OCI-M2 (cell line): ENCODE results near the gene CBARP.
"Not testable (repeated sequence)": the region's sequence is repeated elsewhere in the genome, so short reads cannot be mapped to it uniquely, and the experiment has no call there.

Experiments
- DNase-seq: peaks from one replicate; lab custom pipeline; 2025; ENCODE audit not compliant: unreplicated experiment; lab: John Stamatoyannopoulos, UW

The CBARP gene

GRCh38 chr19:1252821-1253513, 15.2 kb upstream of the CBARP start:
- DNase-seq, result peak; percentile 23

- DNase-seq, result peak; percentile 35
Observed at GRCh38 chr19:1252221-1252820, 14.5 kb upstream of the CBARP start.

GRCh38 chr19:1251330-1252220, 13.8 kb upstream of the CBARP start:
- DNase-seq, result no peak

GRCh38 chr19:1250437-1251260, 12.8 kb upstream of the CBARP start:
- no peak for DNase-seq

GRCh38 chr19:1249990-1250436, 12.2 kb upstream of the CBARP start:
- DNase-seq, result no peak

- peak; percentile 19 for DNase-seq
Observed at GRCh38 chr19:1249298-1249989, 11.6 kb upstream of the CBARP start.

GRCh38 chr19:1248786-1249297, 11.0 kb upstream of the CBARP start:
- DNase-seq, result no peak

- no peak for DNase-seq
Observed at GRCh38 chr19:1248139-1248785, 10.5 kb upstream of the CBARP start, which contains the start of gene MIDN. TSS of gene MIDN (plus strand) at chr19:1248583. CDS start at chr19:1250297, 1,714 bp downstream.

- DNase-seq, result no peak
Observed at GRCh38 chr19:1247748-1248138, 9.9 kb upstream of the CBARP start.

- DNase-seq, result not testable (repeated sequence)
Observed at GRCh38 chr19:1246265-1247087, 8.7 kb upstream of the CBARP start.

- no peak for DNase-seq
Observed at GRCh38 chr19:1245494-1246264, 7.9 kb upstream of the CBARP start.

GRCh38 chr19:1244693-1245451, 7.1 kb upstream of the CBARP start:
- no peak for DNase-seq

GRCh38 chr19:1243768-1244692, 6.2 kb upstream of the CBARP start:
- DNase-seq, result peak; percentile 7

- DNase-seq, result peak; percentile 40
Observed at GRCh38 chr19:1241417-1242095, 3.8 kb upstream of the CBARP start, which contains the start of gene ATP5F1D. TSS of gene ATP5F1D (plus strand) at chr19:1241751. CDS start at chr19:1241851, 100 bp downstream.

- DNase-seq, result no peak
Observed at GRCh38 chr19:1240925-1241324, 3.1 kb upstream of the CBARP start.
